CD4-positive, alpha-beta T cell treated with Interleukin-6 at 100 ng/mL for 8 hours (primary cell): ENCODE results near the gene SEMA5A.
"Not testable (repeated sequence)": the region's sequence is repeated elsewhere in the genome, so short reads cannot be mapped to it uniquely, and the experiment has no call there.

Experiments used
- DNase-seq: peaks from one replicate; pipeline ENCODE4 v3.0.0-alpha.2; 2020; ENCODE audit warnings: mixed read lengths, low spot score

The SEMA5A gene

DNA sequence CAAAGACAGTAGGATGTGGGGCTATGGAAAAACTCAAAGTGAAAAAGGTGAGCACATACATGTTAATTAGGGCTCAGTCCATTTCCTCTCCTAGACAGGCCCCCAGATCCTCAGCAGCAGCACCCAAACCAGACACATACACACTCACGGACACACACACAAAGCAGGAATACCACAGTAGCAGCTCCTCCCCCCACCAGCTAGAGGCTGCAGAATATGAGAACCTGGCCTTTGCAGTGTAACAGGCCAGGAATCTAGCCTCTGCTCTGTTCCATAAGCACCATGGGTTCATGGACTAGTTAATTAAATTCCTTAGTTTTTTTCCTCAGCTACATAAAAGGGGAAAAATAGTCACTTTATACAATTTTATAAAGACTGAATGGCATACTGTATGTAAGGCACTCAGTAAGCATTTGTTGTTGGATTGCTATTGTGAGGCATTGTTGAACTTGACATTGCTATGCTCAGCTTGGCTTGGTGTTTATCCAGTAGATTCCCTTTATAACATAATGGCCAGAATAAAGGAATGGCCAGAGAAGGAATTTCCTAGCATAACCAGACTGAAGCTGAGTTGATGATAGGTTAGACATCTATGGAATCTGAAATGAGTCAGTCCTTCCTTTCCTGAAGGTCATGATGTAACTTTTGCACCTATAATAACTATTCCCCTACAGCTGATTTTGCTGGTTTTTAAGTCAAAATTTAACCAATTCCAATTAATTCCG, 186.8 kb downstream of the SEMA5A start:
- DNase-seq = no peak

DNA sequence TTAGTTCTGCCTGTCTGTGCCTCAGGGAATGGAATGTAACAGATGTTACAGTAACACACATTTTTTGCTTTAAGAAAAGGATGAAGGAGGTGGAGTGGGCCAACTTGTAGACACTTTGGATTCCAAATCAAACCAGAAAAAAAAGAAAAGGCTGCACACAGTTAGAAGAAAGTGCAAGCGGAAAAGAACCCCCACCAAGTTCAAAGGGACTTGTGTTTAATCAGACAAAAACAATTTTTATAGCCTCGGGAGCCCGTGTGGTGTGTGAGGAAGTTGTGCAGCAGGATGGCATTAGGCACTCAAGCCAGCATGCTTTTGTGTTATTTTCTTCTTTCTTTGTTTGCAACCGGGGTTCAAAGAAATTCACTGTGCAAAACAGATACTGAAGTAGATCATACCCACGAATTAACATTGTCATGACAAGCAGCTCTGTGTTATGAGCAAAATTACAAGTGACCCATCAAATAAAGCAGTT, 189.5 kb downstream of the SEMA5A start:
- no peak for DNase-seq

DNA sequence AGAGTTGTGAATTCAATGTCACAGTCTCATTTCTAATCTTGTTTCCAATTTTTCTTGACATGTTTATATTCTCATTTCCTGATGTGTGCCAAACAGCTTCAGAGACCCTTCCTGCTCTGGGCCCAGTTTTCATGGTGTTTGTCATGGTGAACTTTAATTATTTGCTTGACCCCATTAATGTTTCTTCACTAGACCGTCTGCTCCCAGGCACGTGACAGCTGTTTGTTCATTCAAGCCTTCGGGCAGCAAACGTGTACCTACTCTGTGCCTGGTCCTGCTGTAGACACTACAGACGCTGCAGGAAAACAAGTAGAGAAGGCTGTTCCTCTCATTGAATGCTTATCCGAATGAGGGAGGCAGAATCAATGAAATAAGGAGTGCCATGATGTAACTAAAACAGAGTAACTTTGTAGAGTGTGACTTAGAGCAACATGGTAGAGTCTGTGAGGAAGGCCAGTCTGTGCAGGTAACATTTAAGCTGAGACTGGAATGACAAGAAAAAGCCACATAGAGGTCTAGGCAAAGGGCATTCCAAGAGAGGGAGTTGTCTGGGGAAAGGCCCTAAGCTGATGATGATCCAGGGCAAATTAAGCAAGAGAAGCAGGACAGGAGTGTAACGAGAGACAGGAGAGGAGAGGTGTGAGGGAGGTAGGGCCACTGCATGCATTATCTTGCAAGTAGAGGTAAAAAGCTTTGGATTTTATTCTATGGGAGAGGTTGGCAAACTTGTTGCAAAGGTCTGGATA, 191.4 kb downstream of the SEMA5A start:
- DNase-seq = no peak

DNA sequence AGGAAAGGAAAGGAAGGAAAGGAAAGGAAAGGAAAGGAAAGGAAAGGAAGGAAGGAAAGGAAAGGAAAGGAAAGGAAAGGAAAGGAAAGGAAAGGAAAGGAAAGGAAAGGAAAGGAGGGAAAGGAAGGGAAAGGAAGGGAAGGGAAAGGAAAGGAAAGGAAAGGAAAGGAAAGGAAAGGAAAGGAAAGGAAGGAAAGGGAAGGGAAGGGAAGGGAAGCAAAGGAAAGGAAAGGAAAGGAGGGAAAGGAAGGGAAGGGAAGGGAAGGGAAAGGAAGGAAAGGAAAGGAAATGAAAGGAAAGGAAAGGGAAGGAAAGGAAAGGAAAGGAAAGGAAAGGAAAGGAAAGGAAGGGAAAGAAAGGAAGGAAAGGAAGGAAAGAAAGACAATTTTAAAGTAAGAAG, 192.8 kb downstream of the SEMA5A start:
- not testable (repeated sequence) for DNase-seq

DNA sequence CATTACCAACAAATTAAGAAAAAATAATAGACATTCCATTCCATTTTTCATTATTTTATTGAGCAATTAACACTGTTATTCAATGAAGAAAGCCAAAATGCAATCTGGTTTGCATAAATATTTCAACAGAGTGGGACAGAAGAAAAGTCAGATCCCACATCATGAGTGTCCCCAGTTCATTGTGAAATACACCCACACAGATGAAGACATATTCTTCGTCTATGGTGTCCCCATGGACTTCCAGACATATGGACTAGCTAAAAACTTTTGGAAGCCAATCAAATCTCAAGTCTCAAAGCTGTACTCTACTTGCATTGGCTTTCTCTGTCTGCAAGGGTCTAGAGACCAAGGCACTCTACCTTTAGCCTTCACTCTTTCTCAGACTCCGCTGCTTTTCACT, 194.3 kb downstream of the SEMA5A start:
- no peak for DNase-seq

DNA sequence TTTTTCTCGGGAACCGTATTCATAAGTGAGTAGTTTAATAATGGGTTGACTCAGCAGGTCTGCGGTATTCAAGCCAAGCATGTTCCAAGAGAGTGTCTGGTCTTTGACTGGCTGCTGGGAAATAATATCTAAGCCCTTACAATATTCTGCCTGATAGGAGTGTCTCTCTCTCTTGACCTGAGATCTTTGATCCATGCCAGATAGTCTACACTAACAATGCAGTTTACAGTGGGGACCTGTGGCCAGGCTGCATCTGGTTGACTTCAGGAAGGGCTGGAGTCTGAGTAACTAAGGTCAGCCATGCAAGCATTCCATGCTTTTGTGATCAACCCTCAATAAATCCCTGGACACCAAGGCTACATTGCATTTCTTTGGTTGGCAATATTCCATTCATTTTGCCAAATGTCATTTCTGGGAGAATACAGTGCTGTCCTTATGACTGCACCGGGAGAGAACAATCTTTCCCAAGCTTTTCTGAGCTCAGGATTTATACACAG, 195.5 kb downstream of the SEMA5A start:
- DNase-seq = no peak

DNA sequence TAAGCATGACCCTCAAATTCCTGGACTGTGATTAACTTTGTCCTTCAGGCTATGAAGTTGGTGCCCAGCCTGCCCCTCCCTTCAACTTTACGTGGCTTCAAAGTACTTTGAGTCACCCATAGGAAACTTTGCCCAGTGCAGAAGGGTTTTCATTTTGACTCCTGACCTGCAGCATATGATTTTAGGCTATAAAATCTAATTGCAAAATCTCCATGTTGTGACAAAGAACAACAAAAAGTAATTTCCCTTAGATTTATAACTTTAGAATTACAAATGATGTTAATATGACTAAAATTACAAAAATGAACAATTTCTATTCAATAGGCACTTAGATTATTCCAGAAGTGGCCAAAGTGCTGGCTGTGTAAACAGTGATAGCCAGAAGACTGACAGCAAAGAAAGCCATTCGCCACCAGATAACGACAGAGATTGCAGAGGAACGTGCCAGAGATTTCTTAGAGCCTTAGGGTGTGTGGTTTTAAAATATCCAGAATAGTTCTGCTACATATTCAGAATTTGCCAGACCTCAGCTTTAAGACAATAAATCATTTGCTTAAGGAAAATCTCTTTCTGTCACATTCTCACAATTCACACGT, 197.4 kb downstream of the SEMA5A start:
- DNase-seq = no peak

DNA sequence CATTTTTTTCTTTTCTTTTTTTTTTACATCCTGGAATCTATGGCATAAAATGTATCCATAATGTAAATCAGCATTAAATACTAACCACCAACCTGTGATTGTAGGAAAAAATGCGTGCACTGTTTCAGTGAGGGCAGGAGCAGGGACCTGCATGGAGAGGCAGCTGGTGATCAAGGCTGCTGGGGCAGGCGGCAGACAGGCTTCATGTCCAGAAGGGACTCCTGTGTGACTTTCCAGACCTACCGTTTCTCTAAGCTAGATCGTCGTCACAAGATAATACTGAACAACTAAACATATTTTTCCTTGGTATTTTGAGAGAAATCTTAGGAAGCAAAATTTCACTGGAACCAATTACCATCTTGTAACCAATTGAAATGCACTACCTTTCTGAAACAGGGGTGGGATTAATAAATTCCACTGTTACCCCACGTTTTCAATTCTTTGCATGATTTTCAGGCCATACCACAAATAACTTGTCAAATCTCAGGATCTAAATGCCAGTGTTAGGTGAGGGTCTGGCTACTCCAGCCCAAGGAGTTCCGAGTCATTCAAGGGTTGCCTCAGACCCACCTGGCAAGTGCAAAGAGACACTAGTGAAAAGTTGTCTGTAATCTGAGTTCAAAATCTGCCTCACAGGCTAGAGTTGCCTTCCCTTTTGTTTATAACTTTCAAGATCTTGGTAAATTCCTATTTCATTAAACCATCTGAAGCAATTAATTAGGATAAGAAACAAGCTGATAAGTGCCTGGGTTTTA, 198.2 kb downstream of the SEMA5A start:
- no peak for DNase-seq

DNA sequence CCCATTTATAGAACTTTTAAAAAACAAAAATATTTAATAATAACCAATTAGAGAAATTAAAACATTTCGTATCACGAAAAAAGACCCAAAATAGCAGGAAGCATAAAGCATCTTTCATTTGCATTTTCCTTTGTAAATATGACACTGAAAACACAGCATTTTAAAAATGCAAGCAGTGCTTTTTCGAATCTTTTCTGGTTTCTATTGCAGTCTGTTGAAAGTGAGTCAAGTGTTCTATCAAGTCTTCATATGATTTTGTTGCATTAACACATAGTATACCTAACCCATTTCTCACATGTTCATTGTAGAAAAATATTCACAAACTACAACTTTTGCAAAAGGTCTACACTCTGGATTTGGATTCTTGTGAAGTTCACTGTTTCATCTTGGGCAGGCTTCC, 198.8 kb downstream of the SEMA5A start:
- DNase-seq = no peak

DNA sequence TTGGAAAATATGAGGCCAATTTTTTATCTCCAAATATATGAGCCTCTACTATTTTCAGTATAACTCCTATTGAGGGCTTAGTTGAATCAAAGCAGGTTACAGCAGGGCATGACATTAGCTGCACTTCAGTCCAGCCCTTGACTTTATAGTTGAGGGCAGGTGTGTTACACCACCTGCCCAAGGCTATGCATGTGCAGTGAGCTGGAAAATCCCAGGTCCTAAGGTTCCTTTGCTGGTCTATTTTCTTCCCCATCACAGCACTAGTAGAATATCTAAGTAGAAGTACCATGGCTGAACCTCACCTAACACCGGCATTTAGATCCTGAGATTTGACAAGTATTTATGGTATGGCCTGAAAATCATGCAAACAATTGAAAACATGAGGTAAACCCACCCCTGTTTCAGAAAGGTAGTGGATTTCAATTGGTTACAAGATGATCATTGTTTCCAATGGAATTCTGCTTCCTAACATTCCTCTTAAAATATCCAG, 201.1 kb downstream of the SEMA5A start:
- DNase-seq = no peak

DNA sequence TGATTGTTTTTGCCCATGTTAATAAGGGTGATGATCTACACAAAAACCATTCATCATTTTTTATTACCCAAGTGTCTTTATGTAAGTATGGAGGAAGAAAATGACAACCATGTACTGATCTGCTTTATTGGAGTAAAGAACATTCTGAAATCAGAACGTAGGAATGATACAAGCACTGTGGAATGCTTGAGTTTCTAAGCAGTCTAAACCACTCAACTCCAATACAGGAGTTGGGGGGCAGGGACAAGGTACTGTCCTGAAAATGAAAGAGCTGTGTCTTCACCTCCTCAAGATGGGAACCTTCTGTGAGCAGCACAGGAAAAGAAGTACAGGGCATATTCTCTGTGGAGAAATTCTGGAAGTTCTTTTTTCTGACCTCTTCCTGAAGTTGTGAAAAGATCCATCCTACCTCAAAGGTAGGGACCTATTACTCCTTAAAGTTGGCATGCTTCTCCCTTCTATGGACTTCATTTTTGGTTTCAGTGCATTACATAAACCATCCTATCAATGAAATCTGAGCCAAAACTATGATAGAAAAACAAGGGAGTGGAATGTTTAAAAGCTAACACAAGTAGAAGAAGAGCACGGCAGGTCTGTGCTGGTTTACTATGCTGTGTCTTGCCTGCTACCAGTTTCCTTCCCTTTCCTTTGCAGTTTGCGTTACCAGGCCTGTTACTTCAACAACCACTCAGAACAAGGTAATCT, 202.6 kb downstream of the SEMA5A start:
- DNase-seq = no peak

DNA sequence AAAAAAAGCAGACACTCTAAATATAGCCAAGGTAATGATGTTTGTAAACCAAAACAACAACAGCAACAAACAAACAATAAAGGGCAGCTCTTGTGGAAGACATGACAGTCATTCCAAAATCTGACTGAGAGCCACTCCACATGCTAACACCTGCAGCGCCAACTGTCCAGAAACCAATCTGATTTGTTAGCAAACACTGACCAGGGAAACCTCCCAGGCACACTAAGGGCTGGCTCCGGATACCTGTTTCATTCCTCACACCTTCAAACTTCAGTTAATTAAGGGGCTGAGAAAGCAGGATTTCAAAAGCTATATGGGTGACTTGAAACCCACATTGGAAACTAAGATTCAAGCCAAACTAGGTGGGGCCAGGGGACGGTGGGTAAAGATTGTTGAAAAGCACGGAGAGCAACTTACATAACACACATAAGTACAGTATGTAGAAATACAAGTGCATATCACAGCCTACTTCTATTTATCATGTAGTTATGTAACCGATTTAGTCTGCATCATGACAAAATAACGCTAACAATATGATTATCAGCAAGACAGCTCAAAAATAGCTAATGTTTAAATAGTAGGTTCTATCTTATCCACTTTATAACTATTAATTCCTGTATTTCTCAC, 203.6 kb downstream of the SEMA5A start:
- DNase-seq = no peak

DNA sequence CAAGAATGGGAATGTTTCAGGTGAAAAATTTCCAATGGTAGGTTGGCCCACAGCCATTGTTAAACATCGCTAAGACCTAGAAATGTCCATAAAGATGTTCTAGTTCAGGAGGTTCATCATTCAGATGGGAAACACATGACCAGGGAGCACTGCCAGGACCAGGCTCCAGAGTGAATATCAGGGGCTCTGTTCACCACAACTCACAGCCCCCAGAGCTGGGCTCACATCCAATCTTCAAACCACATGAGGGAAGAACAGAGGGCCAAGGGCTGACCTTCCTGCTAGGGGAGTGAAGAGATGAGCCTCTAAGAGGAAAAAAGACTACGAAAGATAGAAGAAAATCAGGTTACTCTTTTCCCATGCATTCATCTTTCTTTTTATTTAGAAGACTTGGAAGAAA, 205.8 kb downstream of the SEMA5A start:
- no peak for DNase-seq

DNA sequence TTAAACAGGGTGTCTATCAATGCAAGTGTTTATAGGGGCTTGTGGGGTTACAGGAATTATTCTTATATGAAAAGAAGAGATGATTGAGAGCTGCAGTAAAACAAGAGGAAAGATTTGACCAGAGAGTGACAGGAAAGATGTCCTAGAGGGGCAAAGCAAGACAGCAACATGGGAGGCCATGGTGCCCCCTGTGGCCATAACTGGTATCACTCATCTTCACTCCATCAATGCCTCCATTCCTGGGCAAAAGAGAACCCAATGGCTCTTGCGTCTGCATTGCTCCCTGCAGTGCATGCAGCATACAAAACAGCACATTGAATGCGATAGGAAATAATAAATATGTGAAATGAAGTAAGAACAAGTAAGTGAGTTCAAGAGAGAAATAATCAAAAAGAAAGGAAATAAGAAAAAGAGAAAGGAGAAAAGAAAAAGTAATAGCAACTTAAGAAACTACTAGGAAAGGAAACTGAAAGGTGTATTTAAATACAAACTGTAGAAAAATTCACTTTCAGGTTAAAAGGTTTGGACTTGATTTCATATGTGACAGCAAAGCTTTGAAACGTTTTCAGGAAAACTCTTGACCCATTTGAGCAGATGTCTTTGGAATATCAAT, 206.6 kb downstream of the SEMA5A start:
- DNase-seq = no peak

DNA sequence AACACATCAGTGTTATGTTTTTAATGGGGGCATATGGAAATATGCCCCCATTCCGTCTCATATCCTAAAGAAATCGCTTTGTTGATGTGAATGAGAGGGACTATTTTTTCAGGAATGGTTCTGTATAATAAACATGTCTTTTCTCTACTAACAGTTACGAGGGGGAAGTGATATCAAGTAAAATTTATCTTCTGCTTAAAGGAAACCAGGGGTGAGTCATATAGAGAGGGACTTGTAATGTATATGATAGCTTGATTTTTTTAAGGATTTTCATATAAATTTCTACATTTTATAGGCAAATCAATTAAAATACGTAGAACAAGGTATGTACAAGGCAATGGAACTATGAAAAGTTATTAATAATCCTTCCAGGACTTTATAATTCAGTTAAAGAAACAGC, 207.1 kb downstream of the SEMA5A start:
- no peak for DNase-seq

DNA sequence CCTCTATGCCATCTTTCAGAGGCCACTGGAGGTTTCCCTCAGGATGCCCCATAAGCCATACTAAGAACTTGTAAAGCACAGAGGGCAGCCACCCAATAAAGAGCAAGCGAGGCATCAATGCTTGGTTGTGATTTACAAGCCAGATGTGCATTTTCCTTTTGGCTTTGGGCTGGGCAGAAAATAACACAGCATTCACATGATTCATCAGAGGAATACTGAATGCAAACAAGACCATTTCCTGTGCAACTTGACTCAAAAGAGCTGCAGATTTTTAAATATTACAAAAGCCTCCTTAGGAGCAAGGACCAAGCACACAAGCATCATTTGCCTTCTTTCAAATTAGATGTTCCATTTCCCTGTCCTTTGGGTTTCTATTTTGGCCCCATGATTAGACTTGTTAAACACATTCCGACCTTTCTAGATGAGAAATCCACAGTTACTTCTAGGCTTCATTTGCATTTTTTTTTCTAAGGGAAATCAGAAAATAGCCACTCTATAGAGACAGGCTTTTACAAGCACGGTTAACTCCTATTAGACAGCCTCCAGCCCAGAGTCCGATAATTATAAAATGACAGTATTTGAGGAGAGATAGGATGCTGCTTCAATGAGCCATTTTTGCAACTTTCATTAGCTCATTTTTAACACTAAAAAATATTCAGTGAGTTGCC, 207.8 kb downstream of the SEMA5A start:
- DNase-seq = no peak

DNA sequence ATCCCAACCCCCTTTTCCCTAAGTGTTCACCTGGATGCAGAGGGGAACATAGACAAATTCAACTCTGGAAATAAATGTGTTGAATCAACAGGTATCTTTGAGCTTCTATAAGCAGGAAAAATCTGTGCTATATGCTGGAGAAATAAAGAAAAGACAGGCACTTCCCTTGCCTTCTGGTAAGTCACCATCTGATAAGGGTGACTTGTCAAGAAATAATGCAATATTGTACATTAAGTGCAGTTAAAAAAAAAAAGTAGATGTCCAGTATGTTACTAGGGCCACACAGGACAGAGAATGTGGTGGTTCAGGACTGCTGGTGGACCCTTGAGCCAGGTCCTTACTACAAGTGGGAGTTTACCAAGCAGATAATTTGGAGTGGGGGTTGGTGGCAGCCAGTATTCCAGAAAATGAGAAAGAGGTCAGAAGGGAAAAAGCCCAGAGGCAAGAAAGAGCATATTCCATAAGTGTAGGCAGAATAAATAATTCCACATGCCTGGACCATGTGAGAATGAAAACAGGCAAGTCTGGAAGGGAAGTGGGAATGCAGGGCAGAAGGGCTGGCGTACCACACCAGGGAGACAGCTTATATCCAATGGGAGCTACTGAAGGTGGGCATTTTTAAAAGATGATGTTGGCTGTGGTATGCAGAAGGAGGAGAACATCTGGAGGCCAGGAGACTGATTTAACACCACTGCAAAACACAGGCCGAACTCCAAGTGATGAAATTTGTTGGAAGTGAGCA, 209.9 kb downstream of the SEMA5A start:
- DNase-seq = no peak

DNA sequence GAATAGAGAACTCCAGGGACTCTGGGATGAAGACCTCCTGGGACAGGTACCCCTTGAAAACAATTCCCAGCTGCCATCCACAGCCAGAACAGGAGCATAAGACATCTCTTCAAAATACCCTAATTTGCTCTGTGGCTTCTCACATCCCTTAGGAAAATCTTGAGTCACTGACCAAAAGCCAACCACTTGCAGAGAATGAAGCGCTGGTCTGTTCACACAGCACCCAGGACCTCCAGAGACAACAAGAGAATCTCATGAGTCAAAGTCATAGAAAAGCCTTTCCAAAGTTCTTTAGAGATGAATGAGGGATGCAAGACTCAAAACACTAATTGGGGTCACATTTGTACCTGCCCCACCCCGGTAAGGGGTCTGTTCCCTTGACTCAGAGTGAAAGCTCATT, 210.6 kb downstream of the SEMA5A start:
- DNase-seq = no peak

DNA sequence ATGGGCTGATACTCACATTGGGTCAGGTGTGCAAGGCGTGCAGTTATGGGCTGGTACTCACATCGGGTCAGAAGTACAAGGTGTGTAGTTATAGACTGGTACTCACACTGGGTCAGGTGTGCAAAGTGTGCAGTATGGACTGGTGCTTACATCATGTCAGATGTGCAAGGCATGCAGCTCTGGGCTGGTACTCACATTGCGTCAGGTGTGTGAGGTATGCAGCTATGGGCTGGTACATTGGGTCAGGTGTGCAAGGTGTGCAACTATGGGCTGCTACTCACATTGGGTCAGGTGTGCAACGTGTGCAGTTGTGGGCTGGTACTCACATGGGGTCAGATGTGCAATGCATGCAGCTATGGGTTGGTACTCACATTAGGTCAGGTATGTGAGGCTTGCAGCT, 213.8 kb downstream of the SEMA5A start:
- DNase-seq = no peak
